HCT116 (cell line): ENCODE measurements around the gene MAEA. TPM values are rescaled to one million over a fixed set of nuclear protein-coding genes. Genes with fewer than 3 reads are reported as not detected.

Experiments
- ATAC-seq: fragments of 200-7000 bp; cut with Tn5 transposase; 2 replicates; pipeline ENCODE4 v1.9.1; 2020; ENCODE audit warnings: mild to moderate bottlenecking, moderate library complexity
- BruUV-seq: library from RNA; stranded (reverse); fragments of 400-500 nt; replicated peaks from 2 replicates; lab custom pipeline; 2021; lab: Mats Ljungman, UMichigan
- CTCF ChIA-PET: fragments of 300-600 bp; sonication (Branson Sonifier 250); formaldehyde crosslinking; loops from one replicate; lab custom pipeline; 2021; ENCODE audit warnings: antibody characterized with exemption; lab: Charles Lee
- POLR2A ChIA-PET: fragments of 300-600, 350-600 bp; sonication (Branson Sonifier 250); formaldehyde crosslinking; loops from one replicate; lab custom pipeline; 2021; ENCODE audit warnings: antibody characterized with exemption; lab: Charles Lee
- RAD21 ChIA-PET, 2 experiments: fragments of 300-600 bp; sonication (Branson Sonifier 250); formaldehyde crosslinking; loops; one replicate each; lab custom pipeline; 2023; ENCODE audit warnings: low total read pairs in 2 of 2; ENCODE audit not compliant: uncharacterized antibody in 2 of 2, unreplicated experiment in 2 of 2, low non-redundant PET in 1 of 2; lab: Charles Lee
- DNase-seq: peaks from one replicate; pipeline ENCODE4 v3.0.0-alpha.2; 2010; ENCODE audit warnings: low read depth, low spot score
- H2AFZ ChIP-seq: fragments of 200-600 bp; shearing (Covaris generic), sonication (generic); 2 replicates; pipeline ENCODE4 v1.6.1; 2017; ENCODE audit warnings: low read depth, mixed run types, mixed read lengths, antibody characterized with exemption, low read length; ENCODE audit not compliant: poor library complexity, severe bottlenecking
- H3K27ac ChIP-seq: 2 replicates; pipeline ENCODE4 v1.5.1; 2012; ENCODE audit warnings: low read depth, low read length
- H3K27me3 ChIP-seq: fragments of 200-600 bp; sonication (generic); 2 replicates; pipeline ENCODE4 v1.6.1; 2016; ENCODE audit warnings: mixed run types, low read length, mixed read lengths; ENCODE audit not compliant: insufficient read depth
- H3K36me3 ChIP-seq, 2 experiments: fragments of 200-500 bp in 1 of 2; fragments of 200-600 bp in 1 of 2; sonication (Bioruptor generic) in 1 of 2; sonication (generic) in 1 of 2; 2 replicates each; pipeline versions ENCODE4 v1.5.1 to v1.6.1; 2014 to 2016; ENCODE audit warnings: low read length in 2 of 2, inconsistent platforms in 1 of 2, mixed read lengths in 1 of 2, mixed run types in 1 of 2; ENCODE audit not compliant: insufficient read depth in 2 of 2, control insufficient read depth in 1 of 2
- H3K4me1 ChIP-seq, 2 experiments: fragments of 200-600 bp in 1 of 2; sonication (generic) in 1 of 2; 2 replicates each; pipeline versions ENCODE4 v1.5.1 to v1.6.1; 2012 to 2017; ENCODE audit warnings: low read length in 2 of 2, inconsistent platforms in 1 of 2, mild to moderate bottlenecking in 1 of 2, mixed read lengths in 1 of 2, mixed run types in 1 of 2, moderate library complexity in 1 of 2; ENCODE audit not compliant: insufficient read depth in 2 of 2, control insufficient read depth in 1 of 2
- H3K4me2 ChIP-seq: fragments of 200-600 bp; sonication (generic); 2 replicates; pipeline ENCODE4 v1.6.1; 2017; ENCODE audit warnings: mixed run types, low read length, mixed read lengths
- H3K4me3 ChIP-seq, 2 experiments: fragments of 200-600 bp in 1 of 2; sonication (generic) in 1 of 2; replicated peaks in 1 of 2; 2 replicates each; pipeline ENCODE4 v1.5.1; 2011 to 2016; ENCODE audit warnings: low read length in 2 of 2, control low read depth in 1 of 2, low read depth in 1 of 2, mild to moderate bottlenecking in 1 of 2, mixed read lengths in 1 of 2, mixed run types in 1 of 2
- H3K79me2 ChIP-seq: fragments of 200-600 bp; sonication (generic); 2 replicates; pipeline ENCODE4 v1.6.1; 2017; ENCODE audit warnings: mild to moderate bottlenecking, mixed run types, low read length, moderate library complexity, mixed read lengths; ENCODE audit not compliant: insufficient read depth
- H3K9ac ChIP-seq: fragments of 200-600 bp; sonication (generic); 2 replicates; pipeline ENCODE4 v1.6.1; 2016; ENCODE audit warnings: low read length, mixed read lengths
- H3K9me2 ChIP-seq: fragments of 200-600 bp; sonication (generic), shearing (Covaris generic); 2 replicates; pipeline ENCODE4 v1.6.1; 2017; ENCODE audit warnings: mixed run types, mild to moderate bottlenecking, moderate library complexity; ENCODE audit not compliant: insufficient read depth
- H3K9me3 ChIP-seq, 2 experiments: fragments of 200-500 bp in 1 of 2; fragments of 200-600 bp in 1 of 2; sonication (Bioruptor generic) in 1 of 2; sonication (generic) in 1 of 2; 2 replicates each; pipeline ENCODE4 v1.6.1; 2014 to 2017; ENCODE audit warnings: low read length in 2 of 2, mixed read lengths in 2 of 2, inconsistent platforms in 1 of 2, low read depth in 1 of 2, mild to moderate bottlenecking in 1 of 2, mixed run types in 1 of 2, moderate library complexity in 1 of 2; ENCODE audit not compliant: control insufficient read depth in 1 of 2, insufficient read depth in 1 of 2
- H4K20me1 ChIP-seq: fragments of 200-600 bp; sonication (generic), shearing (Covaris generic); 2 replicates; pipeline ENCODE4 v1.6.1; 2017; ENCODE audit warnings: mixed run types, mild to moderate bottlenecking, moderate library complexity; ENCODE audit not compliant: insufficient read depth
- CBX3 ChIP-seq: IDR thresholded peaks from 2 replicates; pipeline ENCODE4 v1.6.1; 2012; ENCODE audit warnings: low read depth
- CEBPB ChIP-seq: IDR thresholded peaks from 2 replicates; pipeline ENCODE4 v1.6.1; 2012; ENCODE audit warnings: low read depth
- ELF1 ChIP-seq: IDR thresholded peaks from 2 replicates; pipeline ENCODE4 v1.6.1; 2012; ENCODE audit warnings: low read depth, borderline replicate concordance
- EZH2 ChIP-seq: fragments of 200-600 bp; sonication (generic); IDR thresholded peaks from 2 replicates; pipeline ENCODE4 v1.6.1; 2017; ENCODE audit warnings: antibody characterized with exemption, mixed run types
- EZH2phosphoT487 ChIP-seq: fragments of 200-600 bp; IDR thresholded peaks from 2 replicates; pipeline ENCODE4 v1.6.1; 2018; ENCODE audit warnings: antibody characterized with exemption, borderline replicate concordance
- FOSL1 ChIP-seq: IDR thresholded peaks from 2 replicates; pipeline ENCODE4 v1.6.1; 2012; ENCODE audit warnings: low read depth
- JUND ChIP-seq: IDR thresholded peaks from 2 replicates; pipeline ENCODE4 v1.6.1; 2012
- POLR2A ChIP-seq: IDR thresholded peaks from 2 replicates; pipeline ENCODE4 v1.7.0; 2011; ENCODE audit warnings: borderline replicate concordance; ENCODE audit not compliant: insufficient read depth, insufficient read length; ENCODE audit errors: extremely low read depth
- POLR2AphosphoS5 ChIP-seq: IDR thresholded peaks from 2 replicates; pipeline ENCODE4 v1.6.1; 2011; ENCODE audit warnings: mild to moderate bottlenecking, low read depth, low read length, moderate library complexity
- SIN3A ChIP-seq: IDR thresholded peaks from 2 replicates; pipeline ENCODE4 v1.6.1; 2012; ENCODE audit warnings: low read depth
- SP1 ChIP-seq: IDR thresholded peaks from 2 replicates; pipeline ENCODE4 v1.6.1; 2012; ENCODE audit warnings: low read depth
- SRF ChIP-seq: IDR thresholded peaks from 2 replicates; pipeline ENCODE4 v1.6.1; 2012; ENCODE audit warnings: low read depth
- TCF7L2 ChIP-seq: IDR thresholded peaks from 2 replicates; pipeline ENCODE4 v1.7.0; 2011; ENCODE audit warnings: borderline replicate concordance, inconsistent platforms; ENCODE audit not compliant: insufficient read depth, insufficient read length; ENCODE audit errors: extremely low read depth
- YY1 ChIP-seq: IDR thresholded peaks from 2 replicates; pipeline ENCODE4 v1.6.1; 2011; ENCODE audit warnings: low read length, low read depth, moderate library complexity, mild to moderate bottlenecking; ENCODE audit not compliant: insufficient replicate concordance; ENCODE audit errors: extremely low read depth
- ZFX ChIP-seq: fragments of 450-650 bp; IDR thresholded peaks from 2 replicates; pipeline ENCODE4 v1.6.1; 2017
- ZNF274 ChIP-seq: fragments of 200-500 bp; sonication (Bioruptor generic); IDR thresholded peaks from 2 replicates; pipeline ENCODE4 v1.6.1; 2014; ENCODE audit warnings: mild to moderate bottlenecking, low read depth, low read length, inconsistent platforms
- intact Hi-C: fragments of 100-400 bp; cut with micrococcal nuclease; formaldehyde crosslinking; loops from 2 replicates; pipeline ENCODE4 v1.10.0; 2022
- total RNA-seq: library from RNA; stranded (reverse); gene quantifications from one replicate; pipeline ENCODE4 v1.2.1, GENCODE V29; 2021; ENCODE audit not compliant: unreplicated experiment
- TF ChIP-seq, protein P1 (sequence below): IDR thresholded peaks from 2 replicates; pipeline ENCODE4 v1.6.1; 2012; ENCODE audit warnings: low read depth
- TF ChIP-seq, protein P2 (sequence below), 3 experiments: fragments of 200-600 bp in 1 of 3; sonication (generic) in 1 of 3; IDR thresholded peaks in 2 of 3; conservative IDR thresholded peaks in 1 of 3; 2 replicates each; pipeline ENCODE4 v1.5.1; 2012 to 2017; ENCODE audit warnings: low read depth in 2 of 3, low read length in 2 of 3, antibody characterized with exemption in 1 of 3, borderline replicate concordance in 1 of 3, control low read depth in 1 of 3, mild to moderate bottlenecking in 1 of 3, mixed read lengths in 1 of 3, mixed run types in 1 of 3, moderate library complexity in 1 of 3; ENCODE audit not compliant: insufficient read depth in 1 of 3
- TF ChIP-seq, protein P3 (sequence below): IDR thresholded peaks from 2 replicates; pipeline ENCODE4 v1.6.1; 2011; ENCODE audit warnings: mild to moderate bottlenecking, low read length, moderate library complexity; ENCODE audit not compliant: insufficient replicate concordance; ENCODE audit errors: extremely low read depth
- TF ChIP-seq, protein P4 (sequence below): IDR thresholded peaks from 2 replicates; pipeline ENCODE4 v1.6.1; 2012

MAEA gene
- total RNA-seq, 1 experiment from 2014 or later = 88.3 TPM

DNA sequence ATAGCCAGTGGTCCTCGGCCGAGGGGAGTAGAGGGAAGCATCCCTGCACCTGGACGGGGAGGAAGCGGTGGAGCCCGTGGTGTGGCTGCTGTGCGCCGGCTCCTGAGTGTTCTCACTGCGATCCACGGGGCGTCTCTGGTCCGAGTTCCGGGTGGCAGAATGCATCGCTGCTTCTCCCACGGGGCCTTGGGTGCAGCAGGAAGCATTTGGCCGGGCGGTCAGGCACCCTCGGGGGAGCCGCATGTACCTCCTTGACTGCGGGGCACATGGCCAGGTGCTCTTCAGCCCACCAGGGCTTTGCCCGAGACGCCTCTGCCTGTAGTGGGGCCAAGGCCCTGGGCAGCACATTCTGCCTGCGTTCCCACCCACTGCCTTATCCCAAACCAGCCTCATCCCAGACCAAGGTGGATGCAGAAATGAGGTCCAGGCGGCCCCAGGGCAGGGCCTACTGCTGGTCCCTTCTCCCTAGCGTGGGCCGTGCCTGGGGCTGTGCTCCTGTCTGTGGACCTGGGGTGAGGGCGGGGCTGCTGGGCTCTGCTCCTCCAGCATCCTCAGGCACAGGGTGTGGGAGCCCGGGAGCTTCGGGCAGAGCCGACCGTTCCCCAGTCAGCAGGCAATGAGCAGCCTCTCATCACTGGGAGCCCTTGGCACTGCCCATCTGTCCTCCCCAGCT is 89.0 kb downstream of the MAEA start:
- Histone ChIP-seq H3K4me1 (no peaks in the 10 kb centered on the region), H3K9me2 (no peaks in the 10 kb centered on the region), H3K79me2 (no peaks in the 10 kb centered on the region), H4K20me1 (no peaks in the 10 kb centered on the region), H3K4me3 (no peak overlapping the region), H2AFZ (no peak overlapping the region), H3K27me3 (no peaks in the 10 kb centered on the region), H3K9ac (no peak overlapping the region), H3K9me3 (no peaks in the 10 kb centered on the region), H3K4me2 (no peak overlapping the region), H3K36me3 (no peaks in the 10 kb centered on the region; a peak in 1 of 4 replicates), H3K27ac (no peak overlapping the region)
- TF ChIP-seq TCF7L2 (no peak), SP1 (no peak), EZH2 (no peak), ELF1 (no peak), YY1 (no peak), CEBPB (no peak), CBX3 (no peak), SIN3A (no peak), EZH2phosphoT487 (no peak), POLR2A (no peak), SRF (no peak), FOSL1 (no peak), JUND (no peak), ZNF274 (no peak), ZFX (no peak), POLR2AphosphoS5 (no peak)
- TF ChIP-seq, protein P1, sequence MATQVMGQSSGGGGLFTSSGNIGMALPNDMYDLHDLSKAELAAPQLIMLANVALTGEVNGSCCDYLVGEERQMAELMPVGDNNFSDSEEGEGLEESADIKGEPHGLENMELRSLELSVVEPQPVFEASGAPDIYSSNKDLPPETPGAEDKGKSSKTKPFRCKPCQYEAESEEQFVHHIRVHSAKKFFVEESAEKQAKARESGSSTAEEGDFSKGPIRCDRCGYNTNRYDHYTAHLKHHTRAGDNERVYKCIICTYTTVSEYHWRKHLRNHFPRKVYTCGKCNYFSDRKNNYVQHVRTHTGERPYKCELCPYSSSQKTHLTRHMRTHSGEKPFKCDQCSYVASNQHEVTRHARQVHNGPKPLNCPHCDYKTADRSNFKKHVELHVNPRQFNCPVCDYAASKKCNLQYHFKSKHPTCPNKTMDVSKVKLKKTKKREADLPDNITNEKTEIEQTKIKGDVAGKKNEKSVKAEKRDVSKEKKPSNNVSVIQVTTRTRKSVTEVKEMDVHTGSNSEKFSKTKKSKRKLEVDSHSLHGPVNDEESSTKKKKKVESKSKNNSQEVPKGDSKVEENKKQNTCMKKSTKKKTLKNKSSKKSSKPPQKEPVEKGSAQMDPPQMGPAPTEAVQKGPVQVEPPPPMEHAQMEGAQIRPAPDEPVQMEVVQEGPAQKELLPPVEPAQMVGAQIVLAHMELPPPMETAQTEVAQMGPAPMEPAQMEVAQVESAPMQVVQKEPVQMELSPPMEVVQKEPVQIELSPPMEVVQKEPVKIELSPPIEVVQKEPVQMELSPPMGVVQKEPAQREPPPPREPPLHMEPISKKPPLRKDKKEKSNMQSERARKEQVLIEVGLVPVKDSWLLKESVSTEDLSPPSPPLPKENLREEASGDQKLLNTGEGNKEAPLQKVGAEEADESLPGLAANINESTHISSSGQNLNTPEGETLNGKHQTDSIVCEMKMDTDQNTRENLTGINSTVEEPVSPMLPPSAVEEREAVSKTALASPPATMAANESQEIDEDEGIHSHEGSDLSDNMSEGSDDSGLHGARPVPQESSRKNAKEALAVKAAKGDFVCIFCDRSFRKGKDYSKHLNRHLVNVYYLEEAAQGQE = no peak
- TF ChIP-seq, protein P2, sequence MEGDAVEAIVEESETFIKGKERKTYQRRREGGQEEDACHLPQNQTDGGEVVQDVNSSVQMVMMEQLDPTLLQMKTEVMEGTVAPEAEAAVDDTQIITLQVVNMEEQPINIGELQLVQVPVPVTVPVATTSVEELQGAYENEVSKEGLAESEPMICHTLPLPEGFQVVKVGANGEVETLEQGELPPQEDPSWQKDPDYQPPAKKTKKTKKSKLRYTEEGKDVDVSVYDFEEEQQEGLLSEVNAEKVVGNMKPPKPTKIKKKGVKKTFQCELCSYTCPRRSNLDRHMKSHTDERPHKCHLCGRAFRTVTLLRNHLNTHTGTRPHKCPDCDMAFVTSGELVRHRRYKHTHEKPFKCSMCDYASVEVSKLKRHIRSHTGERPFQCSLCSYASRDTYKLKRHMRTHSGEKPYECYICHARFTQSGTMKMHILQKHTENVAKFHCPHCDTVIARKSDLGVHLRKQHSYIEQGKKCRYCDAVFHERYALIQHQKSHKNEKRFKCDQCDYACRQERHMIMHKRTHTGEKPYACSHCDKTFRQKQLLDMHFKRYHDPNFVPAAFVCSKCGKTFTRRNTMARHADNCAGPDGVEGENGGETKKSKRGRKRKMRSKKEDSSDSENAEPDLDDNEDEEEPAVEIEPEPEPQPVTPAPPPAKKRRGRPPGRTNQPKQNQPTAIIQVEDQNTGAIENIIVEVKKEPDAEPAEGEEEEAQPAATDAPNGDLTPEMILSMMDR (IDR thresholded peaks at IDR 0.05 in 2 of 3, conservative IDR thresholded peaks at IDR 0.05 in 1 of 3; ENCODE audit: borderline replicate concordance in 1 of 3, insufficient read depth in 1 of 3, low read depth in 2 of 3, low read length in 2 of 3) = no peak
- TF ChIP-seq, protein P3, sequence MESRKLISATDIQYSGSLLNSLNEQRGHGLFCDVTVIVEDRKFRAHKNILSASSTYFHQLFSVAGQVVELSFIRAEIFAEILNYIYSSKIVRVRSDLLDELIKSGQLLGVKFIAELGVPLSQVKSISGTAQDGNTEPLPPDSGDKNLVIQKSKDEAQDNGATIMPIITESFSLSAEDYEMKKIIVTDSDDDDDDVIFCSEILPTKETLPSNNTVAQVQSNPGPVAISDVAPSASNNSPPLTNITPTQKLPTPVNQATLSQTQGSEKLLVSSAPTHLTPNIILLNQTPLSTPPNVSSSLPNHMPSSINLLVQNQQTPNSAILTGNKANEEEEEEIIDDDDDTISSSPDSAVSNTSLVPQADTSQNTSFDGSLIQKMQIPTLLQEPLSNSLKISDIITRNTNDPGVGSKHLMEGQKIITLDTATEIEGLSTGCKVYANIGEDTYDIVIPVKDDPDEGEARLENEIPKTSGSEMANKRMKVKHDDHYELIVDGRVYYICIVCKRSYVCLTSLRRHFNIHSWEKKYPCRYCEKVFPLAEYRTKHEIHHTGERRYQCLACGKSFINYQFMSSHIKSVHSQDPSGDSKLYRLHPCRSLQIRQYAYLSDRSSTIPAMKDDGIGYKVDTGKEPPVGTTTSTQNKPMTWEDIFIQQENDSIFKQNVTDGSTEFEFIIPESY = no peak
- TF ChIP-seq, protein P4, sequence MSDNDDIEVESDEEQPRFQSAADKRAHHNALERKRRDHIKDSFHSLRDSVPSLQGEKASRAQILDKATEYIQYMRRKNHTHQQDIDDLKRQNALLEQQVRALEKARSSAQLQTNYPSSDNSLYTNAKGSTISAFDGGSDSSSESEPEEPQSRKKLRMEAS = no peak
- intact Hi-C loops = no loop called here
- DNase-seq (no peak), ATAC-seq (0 out of 2 replicates have a peak, but pooled peaks have one; percentile 21)
- ChIA-PET POLR2A (no interaction called here), CTCF (no interaction called here), RAD21 (no interaction called here)
- no TSS peak for BruUV-seq
